Measurements from ENCODE around the gene KIF6.

KIF6 gene

DNA sequence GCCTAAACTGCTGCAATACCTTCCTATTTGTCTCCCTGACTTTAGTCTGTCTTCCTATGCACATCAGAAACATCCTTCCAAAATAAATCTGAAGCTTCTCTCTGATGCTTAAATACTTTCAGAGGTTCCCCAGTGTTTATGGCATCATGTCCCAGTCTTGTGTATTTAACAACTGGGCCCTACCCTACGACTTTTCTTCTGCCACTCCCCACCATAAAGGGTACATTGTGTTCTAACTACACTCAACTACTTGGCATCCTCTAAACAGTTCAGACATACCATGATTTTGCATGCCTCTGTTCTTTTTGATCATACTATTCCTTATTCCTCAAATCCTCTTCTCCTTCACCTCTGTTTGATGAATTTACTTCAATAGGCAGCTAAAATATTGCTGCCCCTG is 259.7 kb downstream of the KIF6 start:
- TF ChIP-seq EZH2 (optimal IDR thresholded peaks at IDR 0.05; ENCODE audit: low read depth, low read length) (no peak), CTCF (IDR thresholded peaks at IDR 0.05; ENCODE audit: low read length) (no peak), EZH2phosphoT487 (IDR thresholded peaks at IDR 0.05; ENCODE audit: low read length) (no peak)
- Histone ChIP-seq H3K27me3 (replicated peaks; ENCODE audit: insufficient read depth, low read length) (no peaks in the 10 kb centered on the region), H3F3A (ENCODE audit: insufficient read depth, low read length) (no peaks in the 10 kb centered on the region), H4K20me1 (ENCODE audit: insufficient read depth, low read length) (no peaks in the 10 kb centered on the region), H2AFZ (ENCODE audit: low read length) (no peak overlapping the region), H3K4me1 (ENCODE audit: low read length) (no peaks in the 10 kb centered on the region), H3K4me3 (ENCODE audit: low read length) (no peak overlapping the region), H3K27ac (ENCODE audit: low read length) (no peak overlapping the region), H3K9me2 (replicated peaks; ENCODE audit: insufficient read depth, low read length) (no peaks in the 10 kb centered on the region), H3K9ac (ENCODE audit: low read length) (no peak overlapping the region), H3K4me2 (ENCODE audit: low read depth, low read length) (no peak overlapping the region), H3K36me3 (replicated peaks; ENCODE audit: insufficient read depth, low read length) (no peaks in the 10 kb centered on the region), H3K79me2 (ENCODE audit: low read length) (no peaks in the 10 kb centered on the region), H3K9me3 (replicated peaks; ENCODE audit: insufficient read depth, low read length) (no peaks in the 10 kb centered on the region)
- DNase-seq, result no peak

DNA sequence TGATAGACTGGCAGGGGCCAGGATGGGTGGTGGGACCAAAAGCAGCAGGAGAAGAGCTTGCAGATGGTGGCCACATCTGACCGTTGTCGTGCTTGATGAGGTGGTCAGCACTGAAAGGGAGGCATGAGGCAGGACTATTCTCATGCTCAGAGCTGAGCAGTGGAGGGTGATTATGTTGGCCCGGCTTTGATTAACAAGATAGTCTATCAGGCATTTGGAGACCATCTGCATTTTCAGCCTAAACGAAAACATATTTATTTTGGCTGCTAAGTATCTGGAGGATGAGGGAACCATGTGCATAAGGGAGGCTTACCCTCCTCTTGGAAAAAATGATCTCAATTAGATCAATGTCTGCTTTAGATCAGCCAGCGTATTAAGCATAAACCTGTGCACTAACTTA is 261.1 kb downstream of the KIF6 start:
- H3K27ac ChIP-seq (ENCODE audit: low read length), result no peak overlapping the region
- TF ChIP-seq EZH2 (optimal IDR thresholded peaks at IDR 0.05; ENCODE audit: low read depth, low read length) (no peak), EZH2phosphoT487 (IDR thresholded peaks at IDR 0.05; ENCODE audit: low read length) (no peak), CTCF (IDR thresholded peaks at IDR 0.05; ENCODE audit: low read length) (no peak)
- H3K36me3 ChIP-seq (replicated peaks; ENCODE audit: insufficient read depth, low read length), result no peaks in the 10 kb centered on the region
- no peak overlapping the region for H2AFZ ChIP-seq (ENCODE audit: low read length)
- H3F3A ChIP-seq (ENCODE audit: insufficient read depth, low read length), result no peaks in the 10 kb centered on the region
- DNase-seq, result no peak
- H3K79me2 ChIP-seq (ENCODE audit: low read length), result no peaks in the 10 kb centered on the region
- H4K20me1 ChIP-seq (ENCODE audit: insufficient read depth, low read length), result no peaks in the 10 kb centered on the region
- H3K27me3 ChIP-seq (replicated peaks; ENCODE audit: insufficient read depth, low read length), result no peaks in the 10 kb centered on the region
- H3K4me1 ChIP-seq (ENCODE audit: low read length), result no peaks in the 10 kb centered on the region
- H3K4me2 ChIP-seq (ENCODE audit: low read depth, low read length), result no peak overlapping the region
- no peaks in the 10 kb centered on the region for H3K9me3 ChIP-seq (replicated peaks; ENCODE audit: insufficient read depth, low read length)
- H3K9me2 ChIP-seq (replicated peaks; ENCODE audit: insufficient read depth, low read length), result no peaks in the 10 kb centered on the region
- no peak overlapping the region for H3K9ac ChIP-seq (ENCODE audit: low read length)
- H3K4me3 ChIP-seq (ENCODE audit: low read length), result no peak overlapping the region

- Histone ChIP-seq H2AFZ (ENCODE audit: low read length) (no peak overlapping the region), H3K9ac (ENCODE audit: low read length) (no peak overlapping the region), H3K4me2 (ENCODE audit: low read depth, low read length) (no peak overlapping the region), H3F3A (ENCODE audit: insufficient read depth, low read length) (no peaks in the 10 kb centered on the region), H3K79me2 (ENCODE audit: low read length) (no peaks in the 10 kb centered on the region), H3K36me3 (replicated peaks; ENCODE audit: insufficient read depth, low read length) (no peaks in the 10 kb centered on the region), H3K4me3 (ENCODE audit: low read length) (no peak overlapping the region), H3K4me1 (ENCODE audit: low read length) (no peaks in the 10 kb centered on the region), H4K20me1 (ENCODE audit: insufficient read depth, low read length) (no peaks in the 10 kb centered on the region), H3K9me2 (replicated peaks; ENCODE audit: insufficient read depth, low read length) (no peaks in the 10 kb centered on the region), H3K27ac (ENCODE audit: low read length) (no peak overlapping the region), H3K27me3 (replicated peaks; ENCODE audit: insufficient read depth, low read length) (no peaks in the 10 kb centered on the region), H3K9me3 (replicated peaks; ENCODE audit: insufficient read depth, low read length) (no peaks in the 10 kb centered on the region)
- no peak for DNase-seq
- TF ChIP-seq EZH2 (optimal IDR thresholded peaks at IDR 0.05; ENCODE audit: low read depth, low read length) (no peak), EZH2phosphoT487 (IDR thresholded peaks at IDR 0.05; ENCODE audit: low read length) (no peak), CTCF (IDR thresholded peaks at IDR 0.05; ENCODE audit: low read length) (no peak)
Observed at GRCh38 chr6:39453956-39454524, 271.2 kb downstream of the KIF6 start.
